Measurements from ENCODE around the gene ACTR6. TPM values are rescaled to one million over a fixed set of nuclear protein-coding genes. Genes with fewer than 3 reads are reported as not detected.
"Not testable (repeated sequence)": the region's sequence is repeated elsewhere in the genome, so short reads cannot be mapped to it uniquely, and the experiment has no call there.

The ACTR6 gene
- total and polyA plus RNA-seq, 3 donors from 2014 or later, result 11.4 to 38.1 (median 17.6) TPM

DNA sequence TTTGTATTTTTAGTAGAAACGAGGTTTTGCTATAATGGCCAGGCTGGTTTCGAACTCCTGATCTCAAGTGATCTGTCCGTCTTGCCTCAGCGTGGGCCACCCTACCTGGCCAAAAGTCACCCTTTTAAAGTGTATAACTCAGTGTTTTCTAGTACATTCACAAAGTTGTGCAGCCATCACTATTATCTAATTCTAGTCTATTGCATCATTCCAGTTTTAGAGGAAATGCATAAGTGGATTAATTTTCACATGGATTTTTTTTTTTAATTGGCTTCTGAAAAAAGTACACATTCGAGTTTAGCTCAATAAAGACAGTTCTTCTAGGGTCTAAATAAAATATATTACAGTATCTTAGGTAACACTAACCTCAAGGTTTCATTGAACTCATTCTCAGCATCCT is 62.5 kb downstream of the ACTR6 start:
- intact Hi-C loops (cut with DNase I; ENCODE audit: low total_unique reads), result no loop called here
- 94% methylated on average over 5 of the region's 5 CpGs for WGBS, 2 donors
- no peaks in the 10 kb centered on the region for H3K36me3 ChIP-seq (ENCODE audit: low read depth, missing control alignments)
- no peak for TF ChIP-seq POLR2A (IDR thresholded peaks at IDR 0.05)
- TF ChIP-seq, protein P1, sequence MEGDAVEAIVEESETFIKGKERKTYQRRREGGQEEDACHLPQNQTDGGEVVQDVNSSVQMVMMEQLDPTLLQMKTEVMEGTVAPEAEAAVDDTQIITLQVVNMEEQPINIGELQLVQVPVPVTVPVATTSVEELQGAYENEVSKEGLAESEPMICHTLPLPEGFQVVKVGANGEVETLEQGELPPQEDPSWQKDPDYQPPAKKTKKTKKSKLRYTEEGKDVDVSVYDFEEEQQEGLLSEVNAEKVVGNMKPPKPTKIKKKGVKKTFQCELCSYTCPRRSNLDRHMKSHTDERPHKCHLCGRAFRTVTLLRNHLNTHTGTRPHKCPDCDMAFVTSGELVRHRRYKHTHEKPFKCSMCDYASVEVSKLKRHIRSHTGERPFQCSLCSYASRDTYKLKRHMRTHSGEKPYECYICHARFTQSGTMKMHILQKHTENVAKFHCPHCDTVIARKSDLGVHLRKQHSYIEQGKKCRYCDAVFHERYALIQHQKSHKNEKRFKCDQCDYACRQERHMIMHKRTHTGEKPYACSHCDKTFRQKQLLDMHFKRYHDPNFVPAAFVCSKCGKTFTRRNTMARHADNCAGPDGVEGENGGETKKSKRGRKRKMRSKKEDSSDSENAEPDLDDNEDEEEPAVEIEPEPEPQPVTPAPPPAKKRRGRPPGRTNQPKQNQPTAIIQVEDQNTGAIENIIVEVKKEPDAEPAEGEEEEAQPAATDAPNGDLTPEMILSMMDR (IDR thresholded peaks at IDR 0.05), result no peak
- no peak overlapping the region for H3K4me3 ChIP-seq
- H3K27me3 ChIP-seq, result no peaks in the 10 kb centered on the region
- H3K9me3 ChIP-seq, result no peaks in the 10 kb centered on the region
- no peaks in the 10 kb centered on the region for H3K4me1 ChIP-seq
- no peak overlapping the region for H3K27ac ChIP-seq
- no peak for DNase-seq

DNA sequence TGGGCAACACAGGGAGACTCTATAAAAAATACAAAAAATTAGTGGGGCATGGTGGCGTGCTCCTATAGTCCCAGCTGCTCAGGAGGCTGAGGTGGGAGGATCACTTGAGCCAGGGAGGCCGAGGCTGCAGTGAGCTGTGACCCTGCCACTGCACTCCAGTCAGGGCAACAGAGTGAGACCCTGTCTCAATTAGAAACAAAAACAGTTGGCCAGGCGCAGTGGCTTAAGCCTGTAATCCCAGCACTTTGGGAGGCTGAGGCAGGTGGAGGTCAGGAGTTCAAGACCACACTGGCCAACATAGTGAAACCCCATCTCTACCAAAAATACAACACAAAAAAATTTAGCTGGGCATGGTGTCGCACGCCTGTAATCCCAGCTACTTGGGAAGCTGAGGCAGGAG is 64.5 kb downstream of the ACTR6 start:
- H3K9me3 ChIP-seq; H3K36me3 ChIP-seq (ENCODE audit: low read depth, missing control alignments); H3K4me3 ChIP-seq; H3K27ac ChIP-seq; intact Hi-C loops (cut with DNase I; ENCODE audit: low total_unique reads); DNase-seq; H3K4me1 ChIP-seq; H3K27me3 ChIP-seq: not testable (repeated sequence)
- WGBS, 2 donors, result 96 to 100% methylated on average over 5 of the region's 5 CpGs

DNA sequence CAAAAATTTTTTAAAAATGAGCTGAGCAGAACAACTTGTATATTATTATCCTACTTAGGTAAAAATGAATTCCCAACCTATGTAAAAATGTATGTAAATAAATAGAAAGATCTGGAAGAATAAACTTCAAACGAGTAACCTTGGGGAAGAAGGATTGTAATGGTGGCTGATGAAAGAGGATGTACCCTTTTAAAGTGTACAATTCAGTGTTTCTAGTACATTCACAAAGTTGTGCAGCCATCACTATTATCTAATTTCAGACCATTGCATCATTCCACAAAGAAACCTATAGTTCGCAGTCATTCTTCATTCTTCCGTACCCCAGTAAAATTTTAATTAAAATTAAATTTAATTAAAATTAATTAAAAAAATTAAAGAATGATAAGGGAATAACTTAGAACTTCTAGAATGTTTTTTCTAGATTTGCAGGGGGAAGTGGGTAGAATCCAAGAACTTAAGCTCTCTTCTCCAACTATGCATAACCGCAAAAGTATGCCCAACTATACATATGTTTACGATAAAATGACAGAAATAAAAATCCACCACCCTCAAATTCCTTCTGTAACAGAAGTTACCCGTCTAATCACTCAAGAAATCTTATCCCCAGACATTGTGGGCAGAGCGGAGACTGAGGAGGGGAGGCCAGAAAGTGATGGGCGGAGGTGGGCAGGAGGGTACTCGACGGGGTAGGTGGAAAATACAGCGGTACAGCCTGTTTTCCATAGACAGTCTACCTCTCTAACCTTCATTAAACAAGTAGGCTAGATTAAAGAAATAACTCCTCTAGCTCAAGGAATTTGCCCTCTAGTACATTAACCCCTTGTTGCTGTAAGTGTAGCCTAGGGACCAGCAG is 65.3 kb downstream of the ACTR6 start:
- 43 to 59% methylated on average over 11 of the region's 11 CpGs for WGBS, 2 donors
- no peaks in the 10 kb centered on the region for H3K9me3 ChIP-seq
- TF ChIP-seq, protein P1 (IDR thresholded peaks at IDR 0.05), result no peak
- no peak for TF ChIP-seq POLR2A (IDR thresholded peaks at IDR 0.05)
- intact Hi-C loops (cut with DNase I; ENCODE audit: low total_unique reads), result no loop called here
- H3K36me3 ChIP-seq (ENCODE audit: low read depth, missing control alignments), result no peaks in the 10 kb centered on the region
- peak overlapping the region in 1 of 2 donors; percentile 2 for H3K27ac ChIP-seq
- no peaks in the 10 kb centered on the region for H3K27me3 ChIP-seq
- DNase-seq, result no peak
- H3K4me1 ChIP-seq, result no peaks in the 10 kb centered on the region
- H3K4me3 ChIP-seq, result peak overlapping the region; percentile 91 to 92

DNA sequence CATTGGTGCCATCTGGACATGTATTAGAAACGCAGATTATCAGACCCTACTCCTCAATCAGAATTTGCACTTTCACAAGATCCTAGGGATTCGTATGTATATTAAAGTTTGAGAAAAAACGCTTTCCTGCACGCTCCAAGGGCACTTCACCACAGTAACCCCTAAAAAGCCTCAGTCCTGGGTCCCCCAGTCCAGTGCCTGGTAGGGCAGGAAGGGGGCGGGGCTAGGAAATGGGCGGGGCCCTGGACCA is 65.9 kb downstream of the ACTR6 start:
- 0% methylated on average over 6 of the region's 6 CpGs for WGBS, 2 donors
- H3K9me3 ChIP-seq, result no peaks in the 10 kb centered on the region
- intact Hi-C loops (cut with DNase I; ENCODE audit: low total_unique reads), result no loop called here
- peak; percentile 98 for DNase-seq
- no peaks in the 10 kb centered on the region for H3K27me3 ChIP-seq
- TF ChIP-seq POLR2A (IDR thresholded peaks at IDR 0.05), result no peak
- TF ChIP-seq, protein P1 (IDR thresholded peaks at IDR 0.05), result no peak
- peak overlapping the region; percentile 96 to 98 for H3K27ac ChIP-seq
- peak overlapping the region; percentile 91 to 92 for H3K4me3 ChIP-seq
- H3K36me3 ChIP-seq (ENCODE audit: low read depth, missing control alignments), result no peaks in the 10 kb centered on the region
- no peaks in the 10 kb centered on the region for H3K4me1 ChIP-seq

DNA sequence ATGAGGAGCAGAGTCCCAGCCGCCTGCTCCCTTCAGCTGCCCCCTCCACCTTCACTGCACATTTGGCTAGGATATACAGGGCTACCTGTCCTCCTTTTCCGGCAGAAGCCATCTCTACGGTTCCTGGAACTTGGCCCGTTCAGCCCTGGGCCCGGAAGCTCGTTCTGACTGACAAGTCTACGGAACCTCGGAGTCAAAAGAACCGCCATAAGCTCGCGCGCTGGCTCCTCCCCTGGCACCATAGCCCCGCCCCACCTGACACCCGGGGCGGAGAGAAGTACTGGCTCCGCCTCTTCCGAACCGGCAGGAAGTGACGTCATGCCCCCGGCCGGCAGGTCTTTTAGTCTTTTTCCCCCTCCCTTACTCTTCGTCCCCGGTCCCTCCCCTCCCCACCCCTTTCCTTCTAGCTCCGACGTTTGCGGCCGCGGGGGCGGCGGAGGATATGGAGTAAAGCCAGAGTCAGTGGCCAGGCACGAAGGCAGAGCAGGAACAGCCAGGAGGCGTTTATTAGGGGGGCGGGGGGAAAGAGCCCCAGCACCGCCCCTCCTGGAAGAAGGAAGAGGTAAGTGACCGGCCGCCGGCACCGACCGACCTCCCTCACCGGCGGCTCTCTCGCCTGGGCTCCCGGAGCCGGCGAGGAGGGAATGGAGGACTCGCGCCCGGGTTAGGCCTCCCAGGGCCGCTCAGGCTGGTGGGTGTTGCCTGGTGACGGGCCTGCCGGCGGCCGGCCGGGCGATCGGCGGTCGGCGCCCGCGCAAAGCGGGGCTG is 66.4 kb downstream of the ACTR6 start, which contains the start of the genes DEPDC4 and SCYL2:
TSS of gene DEPDC4 (minus strand) at position 245 of the 768 bp plus-strand sequence. CDS start at position 242, 3 bp downstream.
TSS of gene SCYL2 (plus strand) at position 343 of the 768 bp plus-strand sequence. CDS start 15,794 bp downstream, outside the sequence.
- 0% methylated on average over 28 to 43 of the region's 62 CpGs for WGBS, 2 donors
- Histone ChIP-seq H3K9me3 (no peaks in the 10 kb centered on the region), H3K27me3 (no peaks in the 10 kb centered on the region), H3K4me3 (peak within 1 kb of the TSS; percentile 91 to 92), H3K4me1 (no peaks in the 10 kb centered on the region), H3K36me3 (ENCODE audit: low read depth, missing control alignments) (no peaks in the 10 kb centered on the region), H3K27ac (peak within 1 kb of the TSS; percentile 96 to 98)
- peak; percentile 98 for DNase-seq
- TF ChIP-seq, protein P1 (IDR thresholded peaks at IDR 0.05), result no peak
- TF ChIP-seq POLR2A (IDR thresholded peaks at IDR 0.05), result no peak
- intact Hi-C loops (cut with DNase I; ENCODE audit: low total_unique reads), result no loop called here

All from testis (tissue), 3 donors.